CD4-positive, alpha-beta T cell treated with Interleukin-1 beta for 1 hour (primary cell): ENCODE results near the gene MIS18A.
A peak's percentile ranks its signal among the peaks of the same experiment; 100 is the strongest.
"Not testable (repeated sequence)": the region's sequence is repeated elsewhere in the genome, so short reads cannot be mapped to it uniquely, and the experiment has no call there.

ENCODE experiments used
- DNase-seq, 2 donors: peaks; one replicate each; pipeline ENCODE4 v3.0.0-alpha.2; 2020 to 2022

Gene MIS18A

GRCh38 chr21:32303385-32303784 is 24.5 kb upstream of the MIS18A start:
- DNase-seq, result no peak

DNA sequence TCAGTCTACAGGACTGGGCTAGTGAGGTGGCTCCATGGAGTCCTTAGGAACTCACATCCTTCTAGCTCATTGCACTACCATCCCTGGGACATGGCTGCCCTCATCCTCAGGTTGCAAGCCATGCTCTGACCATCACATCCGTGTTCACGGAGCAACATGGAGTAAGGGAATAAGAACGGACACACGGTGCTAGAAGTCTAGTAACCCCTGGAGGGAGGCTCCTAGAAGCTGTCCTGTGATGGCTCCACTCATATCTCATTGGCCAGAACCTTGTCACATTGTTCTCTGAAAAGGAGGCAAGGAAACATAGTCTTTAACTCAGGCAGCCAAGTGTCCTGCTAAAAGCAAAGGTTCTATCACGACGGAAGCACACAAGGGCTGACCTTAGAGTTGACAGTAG is 23.7 kb upstream of the MIS18A start:
- DNase-seq, result no peak

GRCh38 chr21:32301596-32301995 is 22.7 kb upstream of the MIS18A start:
- DNase-seq, result no peak

DNA sequence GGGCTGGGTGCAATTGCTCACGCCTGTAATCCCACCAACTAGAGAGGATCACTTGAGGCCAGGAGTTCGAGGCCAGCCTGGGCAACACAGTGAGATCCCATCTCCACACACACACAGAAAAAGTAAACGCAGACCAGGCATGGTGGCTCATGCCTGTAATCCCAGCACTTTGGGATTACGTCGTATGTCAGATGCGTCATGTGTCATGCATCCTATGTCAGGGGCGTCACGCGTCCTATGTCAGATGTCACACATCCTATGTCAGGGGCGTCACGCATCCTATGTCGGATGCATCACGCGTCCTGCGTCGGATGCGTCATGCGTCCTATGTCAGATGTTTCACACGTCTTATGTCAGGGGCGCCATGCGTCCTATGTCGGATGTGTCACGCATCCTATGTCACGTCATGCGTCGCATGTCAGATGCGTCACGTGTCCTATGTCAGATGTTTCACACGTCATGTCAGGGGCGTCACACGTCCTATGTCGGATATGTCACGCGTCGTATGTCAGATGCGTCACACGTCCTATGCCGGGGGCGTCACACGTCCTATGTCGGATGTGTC is 21.4 kb upstream of the MIS18A start:
- no peak for DNase-seq

DNA sequence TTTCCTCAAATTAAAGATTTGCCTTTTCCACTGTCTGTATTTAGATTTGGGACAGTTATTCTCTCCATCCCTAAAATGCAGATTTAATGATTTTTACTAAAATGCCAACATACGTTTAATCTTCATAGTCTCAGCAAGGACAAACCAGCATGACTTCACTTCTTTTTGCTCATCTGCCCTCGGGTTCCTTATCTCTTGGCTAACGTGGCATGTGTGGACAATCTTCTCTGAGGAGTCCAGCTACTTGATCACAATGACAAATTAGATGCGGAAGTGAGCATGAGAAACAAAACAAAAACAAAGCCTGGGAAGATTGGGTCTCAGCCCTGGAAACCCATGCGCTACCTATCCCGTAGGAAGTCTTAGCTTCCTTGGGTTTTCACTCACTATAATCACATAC is 20.8 kb upstream of the MIS18A start:
- no peak for DNase-seq

DNA sequence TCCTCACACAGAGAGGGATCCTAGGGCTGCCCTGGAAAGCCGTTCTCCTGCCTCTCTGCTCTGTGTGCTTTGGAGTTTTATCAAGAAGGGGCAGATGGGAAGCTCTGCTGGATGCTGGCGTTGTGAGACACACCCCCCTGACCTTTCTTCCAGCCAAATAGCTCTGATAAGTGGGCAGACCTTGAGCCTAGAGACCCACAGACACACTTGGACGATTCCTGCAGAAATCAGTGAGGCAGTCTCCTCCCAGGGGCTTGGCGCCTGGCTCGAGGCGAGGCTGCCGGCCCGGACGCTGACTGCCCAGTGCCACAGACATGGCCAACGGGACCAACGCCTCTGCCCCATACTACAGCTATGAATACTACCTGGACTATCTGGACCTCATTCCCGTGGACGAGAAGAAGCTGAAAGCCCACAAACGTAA is 19.8 kb upstream of the MIS18A start, which contains the start of gene MRAP:
Gene MRAP, plus strand, starts transcription at position 198 of the 424 bp plus-strand sequence. Its CDS starts 117 bp downstream, at position 315.
- no peak for DNase-seq

- DNase-seq, result no peak
Measured at GRCh38 chr21:32298148-32298559, 19.3 kb upstream of the MIS18A start.

DNA sequence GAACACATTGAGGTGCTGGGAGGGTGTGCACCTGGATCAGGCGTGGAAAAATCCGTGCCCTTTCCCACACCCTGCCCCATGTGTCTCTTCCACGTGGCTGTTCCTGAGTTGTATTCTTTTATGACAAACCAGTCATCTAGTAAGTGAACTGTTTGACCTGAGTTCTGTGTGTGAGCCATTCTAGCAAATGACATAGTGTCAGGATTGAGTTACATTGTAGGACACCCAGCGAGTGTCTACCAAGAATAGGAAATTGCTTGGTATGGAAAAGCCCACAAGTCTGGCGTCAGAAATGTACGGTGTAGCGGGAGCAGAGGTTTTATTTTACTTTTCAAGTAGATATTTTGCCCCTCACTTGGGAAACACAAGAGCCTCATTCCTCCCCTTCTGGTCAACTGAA is 18.6 kb upstream of the MIS18A start:
- no peak for DNase-seq

- no peak for DNase-seq
Measured at GRCh38 chr21:32285476-32285875, 6.6 kb upstream of the MIS18A start.

GRCh38 chr21:32282992-32283391 is 4.1 kb upstream of the MIS18A start:
- no peak for DNase-seq

DNA sequence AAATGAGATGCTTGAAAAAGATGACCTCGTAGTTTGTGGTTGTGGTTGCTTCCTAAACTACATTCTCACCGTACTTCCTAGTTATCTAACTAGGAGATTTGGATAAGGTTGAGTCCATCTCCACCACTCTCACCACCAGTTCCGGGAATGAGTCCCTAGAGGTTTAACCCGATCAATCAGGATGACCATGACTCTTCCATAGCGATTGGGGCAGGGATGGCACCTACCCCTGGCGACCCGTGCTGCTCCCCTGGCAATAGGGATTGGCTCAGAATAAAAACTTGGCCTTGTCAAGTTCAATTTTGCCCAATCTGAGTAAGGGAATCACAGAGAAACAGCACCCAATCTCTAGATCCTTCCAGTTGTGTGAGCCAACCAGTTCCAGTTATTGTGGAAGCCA is 2.7 kb upstream of the MIS18A start:
- no peak for DNase-seq

GRCh38 chr21:32279377-32279680 is 480 bp upstream of the MIS18A start:
- no peak for DNase-seq

DNA sequence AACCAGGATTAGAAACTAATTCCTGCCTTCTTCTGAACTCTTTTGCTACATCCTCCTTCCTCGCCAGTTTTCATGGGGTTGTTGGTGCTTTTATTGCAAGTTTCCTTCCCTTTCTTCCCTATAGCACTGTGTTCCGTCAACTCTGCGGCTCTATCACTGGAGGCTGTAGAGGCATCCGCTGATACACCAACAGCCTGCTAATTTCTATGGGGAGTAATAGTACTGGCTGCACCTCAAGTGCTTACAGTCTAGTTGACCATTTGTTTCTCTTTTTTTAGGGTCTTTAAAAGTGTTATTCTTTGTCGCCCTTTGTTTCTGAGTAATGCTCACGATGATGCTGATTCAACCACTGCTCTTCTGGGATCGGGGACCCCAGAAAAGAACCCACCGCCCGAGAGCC is 746 bp downstream of the MIS18A start:
- no peak for DNase-seq

- DNase-seq, result no peak
Measured at GRCh38 chr21:32276671-32277070, 2.2 kb downstream of the MIS18A start.

- no peak for DNase-seq
Measured at GRCh38 chr21:32270748-32271147, 8.1 kb downstream of the MIS18A start.

DNA sequence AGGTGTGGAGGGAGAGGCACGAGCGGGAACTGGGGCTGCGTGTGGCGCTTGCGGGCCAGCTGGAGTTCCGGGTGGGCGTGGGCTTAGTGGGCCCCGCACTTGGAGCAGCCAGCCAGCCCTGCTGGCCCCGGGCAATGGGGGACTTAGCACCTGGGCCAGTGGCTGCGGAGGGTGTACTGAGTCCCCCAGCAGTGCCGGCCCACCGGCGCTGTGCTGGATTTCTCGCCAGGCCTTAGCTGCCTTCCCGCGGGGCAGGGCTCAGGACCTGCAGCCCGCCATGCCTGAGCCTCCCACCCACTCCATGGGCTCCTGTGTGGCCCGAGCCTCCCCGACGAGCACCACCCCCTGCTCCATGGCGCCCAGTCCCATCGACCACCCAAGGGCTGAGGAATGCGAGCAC is 13.5 kb downstream of the MIS18A start:
- DNase-seq, result not testable (repeated sequence)

DNA sequence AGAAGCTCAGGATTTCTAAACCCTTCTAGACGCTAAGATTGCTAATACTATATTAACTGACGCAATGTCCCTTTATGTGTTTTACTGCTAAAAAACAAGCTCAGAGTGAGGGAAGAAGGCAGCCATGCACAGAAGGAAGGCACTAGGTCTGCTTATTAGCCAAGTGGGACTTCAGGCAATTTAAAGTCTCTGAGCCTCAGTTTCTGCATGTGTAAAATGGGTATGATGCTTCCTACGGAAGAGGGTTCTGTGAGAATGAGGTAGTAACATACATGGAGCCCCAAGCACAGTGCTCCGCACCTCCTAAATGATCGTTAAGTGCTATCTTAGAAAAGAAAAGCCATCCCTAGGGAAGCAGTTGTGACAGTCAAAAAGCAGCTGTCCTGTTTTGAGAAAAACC is 16.9 kb downstream of the MIS18A start:
- no peak for DNase-seq

GRCh38 chr21:32260130-32260529 is 18.7 kb downstream of the MIS18A start:
- DNase-seq, result no peak

DNA sequence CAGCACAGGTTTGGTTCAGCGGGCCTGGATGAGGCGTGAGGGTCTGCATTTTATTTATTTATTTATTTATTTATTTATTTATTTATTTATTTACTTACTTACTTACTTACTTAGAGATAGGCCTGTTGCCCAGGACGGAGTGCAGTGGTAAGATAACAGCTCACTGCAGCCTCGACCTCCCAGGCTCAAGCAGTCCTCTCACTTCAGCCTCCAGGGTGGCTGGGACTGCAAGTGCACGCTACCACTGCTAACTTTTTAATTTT is 20.1 kb downstream of the MIS18A start:
- DNase-seq, result not testable (repeated sequence)

DNA sequence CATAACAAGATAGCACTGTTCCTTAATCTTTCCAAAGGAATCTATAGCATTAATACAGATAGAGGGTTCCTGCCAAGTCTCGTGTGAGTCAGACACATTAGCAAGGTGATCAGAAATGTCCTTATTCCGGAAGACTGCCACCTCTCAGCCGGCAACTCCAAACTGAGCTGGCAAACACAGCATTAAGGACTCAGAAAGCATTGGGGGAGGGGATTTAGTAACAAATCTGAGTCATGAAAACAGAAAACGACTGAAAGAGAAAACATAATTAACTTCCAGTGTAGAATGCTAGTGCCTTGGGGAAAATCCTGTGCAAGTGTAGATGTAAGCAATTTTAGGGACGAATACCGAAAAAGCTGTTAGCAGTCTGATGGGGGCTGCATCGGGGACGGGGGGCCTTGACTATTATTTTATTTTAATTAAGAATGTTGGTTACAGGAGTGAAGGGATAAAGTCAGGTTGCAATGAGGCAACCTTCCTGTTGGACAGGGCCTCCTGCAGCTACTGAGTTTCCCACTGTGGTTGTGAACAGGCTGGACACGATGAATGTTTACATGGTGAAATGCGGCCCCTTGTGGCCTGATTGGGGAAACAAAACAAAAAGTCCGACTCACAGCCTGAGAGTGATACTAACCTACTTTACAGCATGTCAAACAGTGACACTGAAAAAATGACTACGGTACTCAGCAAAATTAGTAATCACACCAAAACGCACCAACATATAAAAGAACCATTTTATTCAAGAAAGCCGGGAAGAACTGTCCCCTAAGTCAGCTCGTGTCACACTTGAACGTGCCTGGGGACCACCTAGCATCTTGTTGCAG is 20.7 kb downstream of the MIS18A start:
- DNase-seq, result peak; percentile 13 to 27

DNA sequence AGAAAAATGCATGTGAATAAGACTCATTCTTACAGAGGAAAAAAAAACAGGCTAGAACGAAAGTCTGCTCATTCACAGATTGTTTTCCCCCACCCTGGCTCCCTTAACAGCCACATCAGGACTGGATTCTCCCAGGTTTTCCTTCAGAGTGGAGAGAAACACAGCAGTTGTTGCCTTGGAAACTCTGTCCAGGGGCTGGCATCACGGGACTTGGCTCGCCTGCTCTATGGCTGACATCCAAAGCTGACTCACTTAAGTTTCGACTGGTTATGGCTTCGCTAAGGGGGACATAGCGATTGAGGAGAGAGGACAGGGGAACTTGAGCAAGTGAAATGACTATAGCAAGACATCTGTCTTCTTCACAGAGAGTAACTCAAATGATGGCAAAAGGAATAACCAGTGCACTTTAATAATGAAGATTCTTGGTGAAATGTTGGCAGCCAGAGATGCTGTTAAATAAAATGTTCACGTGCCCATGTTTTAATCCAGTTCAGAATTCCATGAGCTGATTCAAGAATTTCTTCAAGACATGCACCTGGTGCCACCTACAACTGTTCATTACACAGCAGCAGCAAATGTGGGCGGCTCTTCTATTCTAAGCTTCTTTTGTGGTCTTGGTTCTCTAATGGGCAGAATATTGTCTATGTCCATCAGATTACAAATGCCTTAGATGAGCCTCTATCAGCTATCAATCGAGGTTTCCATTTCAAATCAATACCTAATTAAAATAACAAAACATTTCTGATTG is 21.8 kb downstream of the MIS18A start:
- DNase-seq, result no peak

GRCh38 chr21:32256251-32256650 is 22.6 kb downstream of the MIS18A start:
- no peak for DNase-seq

DNA sequence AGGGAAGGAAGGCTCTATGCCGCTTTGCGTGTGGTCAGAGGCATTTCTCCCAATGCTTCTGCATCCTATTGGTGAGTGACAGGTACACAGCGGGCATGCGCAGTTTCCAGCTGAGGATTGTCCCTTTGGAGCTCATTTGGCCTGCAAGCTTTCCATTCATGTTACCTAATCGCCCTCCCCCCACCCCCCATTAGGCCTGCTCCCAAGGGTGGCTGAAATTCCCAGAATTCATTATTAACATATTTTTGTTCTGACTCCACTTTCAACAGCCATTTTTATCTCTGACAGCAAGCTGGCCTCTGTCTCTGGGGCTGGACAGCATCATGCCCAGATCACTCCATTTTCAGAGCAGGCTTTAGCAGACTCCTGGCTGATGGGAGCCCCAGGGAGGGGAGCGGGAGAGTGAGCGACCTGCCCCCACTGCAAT is 25.6 kb downstream of the MIS18A start:
- DNase-seq, result no peak

DNA sequence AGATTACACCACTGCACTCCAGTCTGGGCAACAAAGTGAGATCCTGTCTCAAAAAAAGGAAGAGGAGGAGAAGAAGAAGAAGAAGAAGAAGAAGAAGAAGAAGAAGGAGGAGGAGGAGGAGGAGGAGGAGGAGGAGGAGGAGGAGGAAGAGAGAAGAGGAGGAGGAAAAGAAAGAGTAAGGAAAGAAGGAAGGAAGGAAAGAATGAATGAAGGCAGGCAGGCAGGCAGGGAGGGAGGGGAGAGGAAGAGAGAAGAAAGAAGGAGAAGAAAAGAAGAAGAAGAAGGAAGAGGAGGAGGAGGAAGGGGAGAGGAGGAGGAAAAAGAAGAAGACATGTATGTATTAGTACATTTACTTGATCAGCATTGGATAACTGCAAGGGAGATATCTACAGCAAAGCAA is 26.7 kb downstream of the MIS18A start:
- no peak for DNase-seq
